ENCODE data around the gene BORCS8. TPM values are rescaled to one million over a fixed set of nuclear protein-coding genes. Genes with fewer than 3 reads are reported as not detected.

BORCS8 gene
- total RNA-seq, 2 donors from 2014 or later: 27.8 to 27.9 TPM

DNA sequence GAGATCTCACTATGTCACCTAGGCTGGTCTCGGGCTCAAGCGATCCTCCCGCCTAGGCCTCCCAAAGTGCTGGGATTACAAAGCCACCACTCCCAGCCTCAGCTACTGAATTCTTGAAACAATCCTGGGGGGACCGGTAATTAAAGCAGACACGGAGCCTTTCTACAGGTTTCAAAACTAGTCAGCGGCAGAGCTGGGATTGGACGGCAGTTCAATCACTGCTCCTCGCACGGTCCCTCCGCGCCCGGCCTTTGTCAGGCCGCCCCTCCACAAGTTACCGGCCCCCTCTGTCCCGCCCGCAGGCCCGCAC, 229 bp downstream of the BORCS8 start:
- H3K27me3 ChIP-seq: no peaks in the 10 kb centered on the region
- intact Hi-C loops (cut with DNase I): no loop called here
- peaks cover 18% of the 10 kb centered on the region for H3K4me1 ChIP-seq
- H3K36me3 ChIP-seq: no peaks in the 10 kb centered on the region
- peak overlapping the region; percentile 97 for H3K9ac ChIP-seq (ENCODE audit: low read depth in 2 of 2, low read length in 2 of 2)
- no peak for TF ChIP-seq CTCF (IDR thresholded peaks at IDR 0.05)
- peak overlapping the region; percentile 97 for H3K4me3 ChIP-seq
- H3K27ac ChIP-seq: peak overlapping the region; percentile 100
- DNase-seq: no peak
- H3K9me3 ChIP-seq: no peaks in the 10 kb centered on the region

DNA sequence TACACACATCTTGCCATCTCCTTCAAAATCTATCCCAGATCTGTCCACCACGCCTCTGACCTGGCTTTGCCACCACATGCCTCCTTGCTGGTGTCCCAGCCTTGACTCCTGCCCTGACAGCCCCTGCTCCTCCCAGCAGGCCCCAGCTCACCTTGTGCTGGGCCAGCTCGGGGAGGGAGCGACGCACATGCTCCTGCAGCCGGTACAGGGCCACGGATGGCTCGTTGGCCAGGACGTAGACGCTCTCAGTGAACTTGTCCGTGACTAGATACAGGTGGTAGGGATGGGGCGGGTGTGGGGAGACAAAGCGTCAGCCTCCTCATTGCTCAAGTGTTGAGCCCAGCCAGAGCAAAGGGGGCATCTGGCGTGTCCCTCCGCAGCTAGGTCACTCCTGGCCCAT, 5.2 kb downstream of the BORCS8 start:
- Histone ChIP-seq H3K9ac (ENCODE audit: low read depth in 2 of 2, low read length in 2 of 2) (no peak overlapping the region), H3K27ac (no peak overlapping the region), H3K36me3 (peaks cover 4% of the 10 kb centered on the region), H3K4me1 (peaks cover 11% of the 10 kb centered on the region), H3K9me3 (no peaks in the 10 kb centered on the region), H3K27me3 (no peaks in the 10 kb centered on the region), H3K4me3 (no peak overlapping the region)
- TF ChIP-seq CTCF (IDR thresholded peaks at IDR 0.05): no peak
- intact Hi-C loops (cut with DNase I): no loop called here
- no peak for DNase-seq

DNA sequence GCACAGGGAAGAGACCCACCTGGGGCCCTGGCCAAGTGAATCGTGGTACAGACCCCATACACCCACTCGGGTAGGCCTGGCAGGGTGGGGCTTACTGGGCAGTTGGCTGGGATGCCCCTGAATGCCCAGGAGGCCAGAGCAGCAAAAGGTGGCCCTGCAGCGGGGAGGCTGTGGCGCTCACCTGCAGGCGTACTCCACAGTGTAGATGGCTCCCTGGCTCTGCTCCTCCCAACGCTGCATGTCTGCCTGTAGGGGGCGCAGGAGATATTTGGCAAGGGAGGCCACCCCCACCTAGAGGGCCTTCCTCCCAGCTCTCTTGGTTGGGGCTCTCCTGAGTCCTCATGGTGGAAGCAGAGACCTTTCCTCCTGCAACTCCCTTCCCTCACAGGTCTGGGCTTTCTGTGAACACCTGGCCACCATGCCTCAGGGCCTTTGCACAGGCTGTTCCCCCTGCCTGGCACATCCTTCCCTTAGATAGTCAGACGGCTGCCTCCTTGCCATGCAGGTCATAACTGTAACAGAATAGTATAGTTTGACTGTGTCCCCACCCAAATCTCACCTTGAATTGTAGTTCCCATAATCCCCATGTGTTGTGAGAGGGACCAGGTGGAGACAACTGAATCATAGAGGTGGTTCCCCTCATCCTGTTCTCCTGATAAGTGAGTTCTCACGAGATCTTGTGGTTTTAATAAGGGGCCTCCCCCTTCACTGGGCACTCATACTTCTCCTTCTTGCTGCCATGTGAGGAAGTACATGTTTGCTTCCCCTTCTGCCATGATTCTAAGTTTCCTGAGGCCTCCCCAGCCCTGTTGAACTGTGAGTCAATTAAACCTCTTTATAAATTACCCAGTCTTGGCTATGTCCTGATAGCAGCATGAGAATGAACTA, 5.9 kb downstream of the BORCS8 start:
- Histone ChIP-seq H3K27me3 (no peaks in the 10 kb centered on the region), H3K4me1 (peaks cover 10% of the 10 kb centered on the region), H3K36me3 (peaks cover 4% of the 10 kb centered on the region), H3K9me3 (no peaks in the 10 kb centered on the region), H3K4me3 (no peak overlapping the region), H3K9ac (ENCODE audit: low read depth in 2 of 2, low read length in 2 of 2) (no peak overlapping the region), H3K27ac (no peak overlapping the region)
- DNase-seq: peak; percentile 57
- TF ChIP-seq CTCF (IDR thresholded peaks at IDR 0.05): peak; percentile 56
- intact Hi-C loops (cut with DNase I): no loop called here

GRCh38 chr19:19181488-19181998, 10.4 kb downstream of the BORCS8 start:
- Histone ChIP-seq H3K27ac (no peak overlapping the region), H3K27me3 (no peaks in the 10 kb centered on the region), H3K4me3 (no peak overlapping the region), H3K36me3 (peaks cover 4% of the 10 kb centered on the region), H3K9me3 (no peaks in the 10 kb centered on the region), H3K9ac (ENCODE audit: low read depth in 2 of 2, low read length in 2 of 2) (no peak overlapping the region), H3K4me1 (no peaks in the 10 kb centered on the region)
- no peak for TF ChIP-seq CTCF (IDR thresholded peaks at IDR 0.05)
- no peak for DNase-seq
- intact Hi-C loops (cut with DNase I): no loop called here

DNA sequence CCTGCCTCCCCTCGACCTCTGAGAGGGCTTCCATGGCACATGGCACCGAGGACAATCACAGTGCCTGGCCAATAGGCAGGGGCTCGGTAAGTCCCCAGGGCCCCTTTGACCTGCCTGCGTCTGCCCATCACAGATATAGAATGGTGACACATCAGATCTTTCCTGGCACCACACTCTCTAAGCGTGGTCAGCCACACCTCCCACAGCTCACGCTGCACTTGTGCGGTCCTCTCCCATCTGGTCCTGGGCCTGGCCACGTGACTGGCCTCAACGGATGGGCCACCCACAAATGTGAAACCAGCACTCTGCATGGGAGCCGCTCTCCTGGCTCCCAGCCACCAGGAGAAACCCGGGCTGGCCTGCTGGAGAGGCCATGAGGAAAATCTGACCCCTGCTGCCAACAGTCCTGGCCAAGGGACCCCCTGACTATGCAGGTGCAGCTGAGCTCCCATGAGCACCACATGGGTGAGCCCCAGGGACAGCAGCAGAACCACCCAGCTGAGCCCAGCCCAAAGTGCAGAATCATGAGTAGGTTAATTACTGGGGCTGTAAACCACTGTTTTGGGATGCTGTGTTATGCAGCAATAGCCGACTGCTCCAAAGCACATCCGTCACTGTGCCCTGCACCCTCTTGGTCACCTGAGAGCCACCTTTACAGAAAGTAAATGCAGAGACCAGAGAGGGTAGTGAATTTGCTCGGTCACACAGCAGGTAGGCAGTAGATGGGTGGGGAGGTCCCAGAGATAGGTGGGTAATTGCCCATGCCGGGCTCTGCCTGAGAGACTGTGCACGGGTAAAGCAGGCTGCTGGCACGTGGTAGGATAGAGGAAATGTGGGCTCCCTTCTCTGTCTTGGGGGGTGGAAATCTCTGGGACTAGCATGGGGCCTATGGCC, 12.2 kb downstream of the BORCS8 start:
- DNase-seq: no peak
- Histone ChIP-seq H3K9me3 (no peaks in the 10 kb centered on the region), H3K27me3 (no peaks in the 10 kb centered on the region), H3K4me1 (no peaks in the 10 kb centered on the region), H3K4me3 (no peak overlapping the region), H3K27ac (no peak overlapping the region), H3K9ac (ENCODE audit: low read depth in 2 of 2, low read length in 2 of 2) (no peak overlapping the region), H3K36me3 (peaks cover 4% of the 10 kb centered on the region)
- no peak for TF ChIP-seq CTCF (IDR thresholded peaks at IDR 0.05)
- intact Hi-C loops (cut with DNase I): no loop called here
